HS-27A (cell line): ENCODE data around the gene DLX3.
"Not testable (repeated sequence)": the region's sequence is repeated elsewhere in the genome, so short reads cannot be mapped to it uniquely, and the experiment has no call there.

Experiments used
- DNase-seq: peaks from one replicate; pipeline ENCODE4 v3.0.0-alpha.2; 2012; ENCODE audit warnings: low read depth, missing footprints

Gene DLX3

DNA sequence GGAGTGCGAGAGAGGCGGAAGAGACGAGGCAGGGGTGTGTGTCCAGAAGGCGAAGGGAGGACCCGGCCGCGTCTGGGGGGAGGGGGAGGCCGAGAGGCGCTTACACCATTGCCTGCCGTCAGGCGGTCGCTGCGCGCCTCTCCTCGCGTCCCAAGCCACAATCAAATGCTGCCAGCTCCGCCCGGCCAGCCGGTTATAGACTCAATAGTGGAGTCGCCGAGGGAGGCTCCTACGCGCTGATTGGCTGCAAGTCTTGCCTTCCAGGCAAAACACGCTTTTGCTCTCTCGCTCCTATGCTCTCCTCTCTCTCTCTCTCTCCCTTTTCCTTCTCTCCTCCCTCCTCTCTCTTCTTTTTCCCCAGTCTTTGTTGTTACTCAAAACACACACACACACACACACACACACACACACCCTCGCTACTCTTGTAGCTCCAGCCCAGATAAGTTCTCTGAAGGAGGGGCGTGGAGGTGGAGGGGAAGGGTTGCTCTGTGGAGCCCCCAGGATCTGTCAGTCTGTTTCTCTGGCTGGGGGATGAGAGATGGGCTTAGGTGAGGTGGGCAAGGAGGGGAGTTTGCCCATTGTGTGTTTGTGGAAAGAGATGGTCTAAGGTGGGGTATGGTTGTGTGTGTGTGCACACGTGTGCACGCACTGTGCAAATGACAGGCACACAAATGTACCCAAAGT is at the start of gene DLX3:
TSS of gene DLX3 (minus strand) at position 170 of the 684 bp plus-strand sequence. CDS start 226 bp downstream, outside the sequence.
- DNase-seq, result no peak

GRCh38 chr17:50044483-50044882 is 49.5 kb upstream of the DLX3 start:
- no peak for DNase-seq

DNA sequence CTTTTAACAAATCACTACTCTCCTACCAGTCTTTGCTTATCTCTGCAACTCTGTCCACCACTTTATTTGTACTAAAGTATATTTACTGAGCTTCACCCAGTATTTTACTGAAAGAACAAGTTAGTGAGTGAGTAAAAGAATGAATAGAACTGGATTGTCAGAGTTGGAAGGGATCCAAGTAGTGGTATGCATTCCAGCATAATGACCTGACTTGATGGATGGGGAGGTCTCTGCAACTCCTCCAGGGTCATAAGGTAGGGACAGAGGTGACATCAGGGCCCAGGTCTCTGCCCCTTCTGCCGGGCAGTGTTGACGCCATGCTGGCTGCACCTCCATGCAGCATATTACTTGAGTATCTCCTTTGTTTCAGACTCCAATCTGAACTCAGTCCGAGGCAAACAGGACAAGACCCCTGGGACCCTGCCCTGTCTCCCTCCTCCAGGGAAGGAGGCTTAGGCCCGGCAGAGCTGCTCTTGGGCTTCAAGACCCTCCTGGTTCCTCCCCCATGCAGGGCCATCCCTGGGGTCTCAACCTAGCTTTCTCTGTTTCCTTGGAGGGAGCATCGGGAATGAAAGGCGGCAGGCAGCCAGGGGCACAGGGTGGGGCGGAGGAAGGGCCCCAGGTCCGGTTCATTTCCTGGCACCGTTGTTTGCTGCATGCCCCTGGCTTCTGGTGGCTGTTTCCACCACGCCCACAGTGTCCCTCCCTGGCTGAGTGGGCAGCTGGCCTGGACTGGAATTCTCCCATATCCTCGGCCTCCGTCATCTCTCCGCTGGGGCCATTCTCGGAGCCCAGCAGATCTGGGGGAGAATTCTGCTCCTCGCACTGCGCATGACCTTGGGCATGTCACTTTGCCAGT is 48.5 kb upstream of the DLX3 start:
- DNase-seq, result no peak

- no peak for DNase-seq
Observed at GRCh38 chr17:50042211-50042610, 47.2 kb upstream of the DLX3 start.

DNA sequence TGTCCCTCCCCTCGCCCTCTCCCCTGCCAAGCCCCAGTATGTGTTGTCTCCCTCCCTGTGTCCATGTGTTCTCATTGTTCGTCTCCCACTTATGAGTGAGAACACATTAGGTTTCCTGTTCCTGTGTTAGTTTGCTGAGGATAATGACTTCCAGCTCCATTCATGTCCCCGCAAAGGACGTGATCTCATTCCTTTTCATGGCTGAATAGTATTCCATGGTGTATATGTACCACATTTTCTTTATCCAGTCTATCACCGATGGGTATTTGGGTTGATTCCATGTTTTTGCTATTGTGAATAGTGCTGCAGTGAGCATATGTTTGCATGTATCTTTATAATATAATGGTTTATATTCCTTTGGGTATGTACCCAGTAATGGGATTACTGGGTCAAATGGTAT is 45.5 kb upstream of the DLX3 start:
- DNase-seq, result not testable (repeated sequence)

DNA sequence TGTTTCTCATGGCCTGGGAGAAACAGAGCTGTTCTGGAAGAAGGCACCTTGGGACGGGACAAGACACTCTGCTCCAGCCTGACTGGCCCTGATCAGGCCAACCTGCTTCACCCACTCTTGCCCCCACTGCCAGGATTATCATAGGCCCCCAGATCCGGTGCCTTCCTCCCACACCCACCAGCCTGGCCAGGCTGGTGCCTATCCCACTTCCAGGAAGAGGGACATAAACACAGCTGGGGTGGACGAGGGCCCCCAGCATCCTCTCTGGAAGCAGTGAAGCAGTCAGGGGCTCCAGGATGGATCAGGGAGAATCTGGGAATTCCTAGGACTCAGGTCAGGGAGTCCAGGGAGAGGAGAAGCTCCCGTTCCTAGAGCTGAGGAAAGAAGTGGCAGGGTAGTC is 44.0 kb upstream of the DLX3 start:
- no peak for DNase-seq

GRCh38 chr17:50037321-50038107 is 42.5 kb upstream of the DLX3 start:
- DNase-seq, result no peak

DNA sequence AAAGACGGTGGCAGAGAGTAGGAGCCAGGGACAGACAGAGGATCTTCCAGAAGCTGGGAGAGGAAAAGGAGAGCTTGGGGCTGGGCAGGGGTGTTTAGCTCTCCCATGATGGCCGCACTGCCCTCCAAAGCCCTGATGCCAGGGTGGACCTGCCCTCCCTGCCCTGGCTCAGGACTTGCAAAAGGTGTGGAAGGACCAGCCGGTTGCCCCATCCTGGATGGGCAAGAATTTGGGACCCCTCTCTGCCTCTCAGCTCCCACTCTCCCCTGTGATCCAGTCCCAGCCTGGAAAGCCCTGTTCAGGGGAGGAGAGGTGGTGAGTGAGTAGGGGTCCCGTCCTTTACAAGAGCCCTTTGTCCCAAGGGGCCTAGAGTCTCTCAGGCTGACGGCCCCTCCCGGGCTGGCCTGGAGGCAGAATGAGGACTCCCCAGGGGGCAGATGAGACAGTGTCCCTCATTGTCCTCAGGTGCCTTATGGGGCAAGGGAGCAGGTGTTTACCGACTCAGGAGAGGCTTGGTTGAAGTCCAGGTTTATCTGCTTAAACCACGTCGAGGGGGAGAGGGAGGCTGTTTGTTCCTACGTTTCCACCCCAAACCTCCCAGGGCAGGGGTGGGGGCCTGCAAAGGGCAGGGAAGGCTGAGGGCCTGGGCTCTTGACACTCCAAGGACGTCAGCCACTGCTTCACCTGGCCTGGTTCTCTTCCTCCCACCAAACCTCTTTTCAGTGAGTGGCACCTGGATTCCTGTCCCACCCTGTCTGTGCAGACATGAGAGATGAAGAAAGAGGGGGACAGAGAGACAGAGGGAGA is 41.6 kb upstream of the DLX3 start:
- DNase-seq, result no peak

- DNase-seq, result no peak
Observed at GRCh38 chr17:50035945-50036344, 40.9 kb upstream of the DLX3 start.

DNA sequence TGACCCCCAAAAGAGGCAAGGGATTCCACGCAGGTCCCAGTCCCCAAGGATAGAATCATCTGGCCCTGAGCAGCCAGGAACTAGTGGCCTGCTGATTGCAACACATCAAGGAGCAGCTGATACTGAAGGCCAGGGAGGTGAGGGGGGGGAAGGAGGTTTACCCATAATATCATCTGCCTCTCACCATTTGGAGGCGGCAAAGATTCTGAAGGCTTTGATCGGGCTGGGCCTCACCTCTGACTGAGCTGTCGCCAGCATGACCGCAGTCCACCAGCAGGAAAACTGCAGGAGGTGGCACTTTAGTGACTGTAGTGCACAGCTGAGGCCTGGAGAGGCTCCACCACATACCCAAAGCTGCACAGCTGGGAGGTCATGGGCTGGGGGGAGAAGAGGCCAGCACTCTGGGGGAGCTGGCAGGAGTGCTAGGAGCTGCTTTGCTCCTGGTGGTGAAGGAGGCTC is 40.4 kb upstream of the DLX3 start:
- DNase-seq, result no peak

DNA sequence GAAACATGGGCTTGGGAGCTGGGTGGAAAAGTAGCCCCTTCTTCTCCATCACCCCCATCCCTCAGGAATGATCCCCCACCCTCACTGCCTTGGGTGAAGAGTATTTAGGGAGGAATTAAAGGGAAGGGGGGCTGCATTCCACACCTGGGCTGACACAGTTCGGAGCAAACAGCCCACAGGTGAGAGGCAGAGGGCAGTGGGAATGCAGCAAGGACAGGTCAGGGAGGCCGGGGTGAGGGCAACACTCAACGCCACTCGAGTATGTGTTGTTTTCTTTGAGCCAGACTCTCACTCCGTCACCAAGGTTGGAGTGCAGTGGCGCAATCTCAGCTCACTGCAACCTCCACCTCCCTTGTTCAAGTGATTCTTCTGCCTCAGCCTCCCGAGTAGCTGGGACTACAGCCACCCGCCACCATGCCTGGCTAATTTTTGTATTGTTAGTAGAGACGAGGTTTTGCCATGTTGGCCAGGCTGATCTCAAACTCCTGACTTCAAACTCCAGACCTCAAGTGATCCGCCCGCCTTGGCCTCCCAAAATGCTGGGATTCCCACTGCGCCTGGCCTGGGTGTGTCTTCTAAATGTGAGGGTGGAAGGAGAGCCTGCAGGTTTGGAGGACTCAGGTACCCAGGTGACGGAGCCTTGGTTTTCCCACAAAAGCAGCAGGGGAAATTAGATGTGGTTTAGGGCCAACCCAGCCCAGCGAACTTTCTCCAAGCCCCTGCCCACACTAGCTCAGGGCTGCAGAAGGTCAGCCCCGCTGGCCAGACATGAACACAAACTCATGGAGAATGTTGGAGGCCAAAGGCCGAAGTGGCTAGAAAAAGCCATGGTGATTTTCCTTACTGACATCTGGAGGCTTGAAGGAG is 39.7 kb upstream of the DLX3 start:
- DNase-seq, result no peak

DNA sequence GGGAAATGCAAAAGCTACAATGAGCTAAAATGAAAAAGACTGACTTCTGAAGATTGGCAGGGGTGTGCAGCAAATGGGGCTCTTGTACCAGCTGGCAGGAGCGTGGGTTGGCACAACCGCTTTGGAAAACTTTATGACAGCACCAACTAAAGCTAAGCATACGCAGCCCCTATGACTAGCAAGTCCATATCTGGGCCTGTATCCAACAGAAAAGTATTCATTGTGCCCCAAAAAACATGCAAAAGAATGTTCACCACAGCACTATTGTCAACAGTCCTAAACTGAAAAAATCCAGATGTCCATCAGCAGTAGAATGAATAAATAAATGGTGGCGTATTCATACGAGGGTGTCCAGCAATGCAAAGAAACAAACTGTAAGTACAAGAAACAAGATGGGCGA is 38.3 kb upstream of the DLX3 start:
- no peak for DNase-seq

DNA sequence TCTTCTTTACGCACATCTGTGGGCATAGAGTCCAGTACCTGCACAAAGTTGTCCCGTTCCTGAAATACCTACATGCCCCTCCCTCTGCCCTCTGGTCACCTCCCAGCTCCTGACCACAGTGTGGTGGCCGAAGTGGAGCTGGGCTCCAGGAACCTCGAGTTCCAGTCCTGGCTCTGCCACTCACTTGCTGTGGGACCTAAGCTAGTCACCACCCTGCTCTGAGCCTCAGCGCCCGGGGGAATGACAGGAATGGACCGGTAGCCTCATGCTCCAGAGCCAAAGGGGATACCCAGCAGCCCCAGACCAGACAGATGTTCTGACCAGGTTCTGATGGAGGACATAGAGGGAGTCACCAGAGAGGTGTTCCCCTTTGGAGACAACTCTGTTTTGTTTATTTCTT is 34.2 kb upstream of the DLX3 start:
- DNase-seq, result no peak

- DNase-seq, result no peak
Observed at GRCh38 chr17:50028736-50029120, 33.7 kb upstream of the DLX3 start.

- DNase-seq, result peak; percentile 96
Observed at GRCh38 chr17:50027881-50028735, 33.1 kb upstream of the DLX3 start.

DNA sequence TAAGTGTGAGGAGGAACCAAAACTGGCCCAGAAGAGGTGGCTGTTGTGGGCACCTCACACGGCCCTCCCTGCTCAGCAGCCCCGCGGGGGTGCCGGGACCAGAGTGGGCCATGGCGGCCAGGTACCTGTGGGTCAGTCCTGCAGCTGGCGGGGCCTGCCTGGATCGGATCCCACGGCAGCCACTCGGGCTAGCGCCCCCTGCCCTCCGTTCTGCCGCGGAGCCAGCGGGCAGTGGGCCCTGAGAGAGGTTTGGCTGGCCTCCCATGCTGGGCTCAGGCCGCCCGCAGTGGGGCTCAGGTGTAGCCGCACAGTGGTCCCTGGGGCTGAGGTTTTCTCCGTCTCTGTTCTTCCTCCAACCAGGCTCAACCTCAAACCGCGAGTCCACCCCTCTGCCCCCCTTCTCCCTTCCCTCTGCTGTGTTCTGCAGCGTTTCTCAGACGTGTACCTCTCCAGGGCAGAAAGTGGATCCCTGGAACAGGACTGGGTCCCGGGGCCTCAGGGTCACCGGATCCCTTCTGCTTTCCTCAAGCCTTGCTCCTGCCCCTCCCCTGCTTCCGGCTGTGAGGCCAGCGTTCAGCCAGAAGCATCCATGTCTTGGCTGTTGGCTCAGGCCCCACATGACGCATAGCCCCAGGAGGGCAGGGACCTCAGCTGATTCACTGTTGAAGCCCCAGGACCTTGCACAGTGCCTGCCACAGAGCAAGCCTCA is 32.3 kb upstream of the DLX3 start:
- DNase-seq, result peak; percentile 95

DNA sequence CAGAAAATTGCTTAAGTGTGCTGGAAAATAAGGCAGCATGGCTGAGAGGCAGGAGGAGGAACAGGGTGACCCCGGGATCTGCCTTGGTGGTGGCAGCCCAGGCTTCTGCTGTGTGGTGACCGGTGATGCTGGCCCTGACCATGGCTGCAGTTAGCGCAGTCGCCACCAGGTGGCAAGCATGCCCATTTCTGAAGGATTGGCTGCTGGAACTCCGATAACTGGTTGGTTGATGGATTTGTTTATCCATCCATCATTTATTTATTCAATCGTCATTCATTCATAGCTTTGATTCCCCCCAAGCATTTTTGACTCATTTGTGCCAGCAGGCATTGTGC is 31.8 kb upstream of the DLX3 start:
- DNase-seq, result peak; percentile 78

DNA sequence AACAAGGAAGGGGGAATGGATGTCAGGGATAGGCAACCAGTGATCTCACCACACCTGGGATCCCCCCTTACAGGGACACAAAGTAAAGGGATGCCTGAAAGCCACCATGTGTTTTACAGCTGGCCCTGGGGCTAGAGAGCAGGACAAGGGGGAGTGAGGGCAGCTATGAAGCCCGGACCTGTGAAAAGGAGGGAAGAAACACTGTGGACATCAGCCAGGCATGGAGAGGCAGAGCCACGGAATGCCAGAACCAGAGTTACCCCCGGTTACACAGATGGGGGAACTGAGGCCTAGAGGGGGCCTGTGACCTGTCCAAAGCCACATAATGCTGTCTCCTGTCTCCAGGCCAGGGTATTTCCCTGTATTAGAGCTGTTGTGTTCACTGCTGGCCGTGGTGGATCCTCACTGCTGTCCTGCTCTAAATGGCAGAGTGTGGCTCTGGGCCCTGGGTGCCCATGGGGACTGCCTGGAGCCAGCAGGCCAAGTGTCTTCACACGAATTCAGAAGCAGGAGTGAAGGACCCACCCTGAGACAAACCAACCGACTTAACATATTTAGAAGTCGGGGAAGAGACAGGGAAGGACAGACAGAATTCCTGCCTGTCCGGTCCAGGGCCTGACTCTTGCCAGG is 31.1 kb upstream of the DLX3 start:
- DNase-seq, result no peak

DNA sequence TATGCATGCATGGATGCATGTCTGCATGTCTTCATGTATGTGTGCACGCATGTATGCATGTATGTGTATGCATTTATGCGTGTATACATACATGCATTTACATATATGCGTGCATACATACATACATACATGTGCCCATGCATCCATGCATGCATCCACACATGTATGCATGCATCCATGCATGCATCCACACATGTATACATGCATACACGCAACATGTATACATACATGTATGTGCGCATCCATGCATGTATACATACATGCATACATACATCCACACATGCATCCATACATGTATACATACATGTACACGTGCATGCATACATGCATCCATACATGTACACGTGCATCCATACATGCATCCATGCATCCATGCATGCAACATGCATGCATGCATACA is 29.8 kb upstream of the DLX3 start:
- no peak for DNase-seq
